Activated CD4-positive, alpha-beta T cell treated with anti-CD3 and anti-CD28 coated beads for 36 hours (primary cell): ENCODE data around the gene AVPR1B. TPM values are rescaled to one million over a fixed set of nuclear protein-coding genes. Genes with fewer than 3 reads are reported as not detected.
"Not testable (repeated sequence)": the region's sequence is repeated elsewhere in the genome, so short reads cannot be mapped to it uniquely, and the experiment has no call there.

ENCODE experiments used
- ATAC-seq: fragments of 200-7000 bp; cut with Tn5 transposase; one replicate; pipeline ENCODE4 v1.10.0; 2021; ENCODE audit warnings: mild to moderate bottlenecking, moderate library complexity
- CTCF ChIA-PET: fragments of 350-600 bp; sonication (Branson Sonifier 250); formaldehyde crosslinking; loops from one replicate; lab custom pipeline; 2021; ENCODE audit warnings: antibody characterized with exemption; lab: Charles Lee
- POLR2A ChIA-PET: fragments of 350-600 bp; sonication (Branson Sonifier 250); formaldehyde crosslinking; loops from one replicate; lab custom pipeline; 2021; ENCODE audit warnings: antibody characterized with exemption, inconsistent platforms; lab: Charles Lee
- DNase-seq: peaks from one replicate; pipeline ENCODE4 v3.0.0-alpha.2; 2020
- H3K27ac Mint-ChIP-seq: one replicate; pipeline ENCODE4 v1.8.0; 2021; ENCODE audit warnings: mixed read lengths
- H3K27me3 Mint-ChIP-seq: one replicate; pipeline ENCODE4 v1.8.0; 2021; ENCODE audit warnings: mixed read lengths
- H3K36me3 Mint-ChIP-seq: one replicate; pipeline ENCODE4 v1.8.0; 2021; ENCODE audit warnings: low read depth, mixed read lengths
- H3K4me1 Mint-ChIP-seq: one replicate; pipeline ENCODE4 v1.8.0; 2021; ENCODE audit warnings: mixed read lengths
- H3K4me3 Mint-ChIP-seq: one replicate; pipeline ENCODE4 v1.8.0; 2021; ENCODE audit warnings: mild to moderate bottlenecking, moderate library complexity, mixed read lengths
- H3K9me3 Mint-ChIP-seq: one replicate; pipeline ENCODE4 v1.8.0; 2021; ENCODE audit warnings: low read depth, mixed read lengths
- intact Hi-C, 2 experiments: fragments of 100-400 bp; cut with DNase I in 1 of 2; cut with micrococcal nuclease in 1 of 2; formaldehyde crosslinking; loops; one replicate each; pipeline versions ENCODE4 v1.14.2 to v1.15.1; 2022 to 2024; cut with DNase I, micrococcal nuclease
- total RNA-seq, 2 experiments: library from RNA; stranded (reverse); gene quantifications; one replicate each; pipeline ENCODE4 v1.2.3, GENCODE V29; 2021

Gene AVPR1B
- total RNA-seq, 2 experiments from 2014 or later: not detected

GRCh38 chr1:206064001-206064400 is 53.2 kb downstream of the AVPR1B start:
- H3K36me3 Mint-ChIP-seq, CTCF ChIA-PET, POLR2A ChIA-PET, H3K27me3 Mint-ChIP-seq, ATAC-seq, DNase-seq, H3K9me3 Mint-ChIP-seq, H3K27ac Mint-ChIP-seq, H3K4me3 Mint-ChIP-seq, intact Hi-C loops: not testable (repeated sequence)
- H3K4me1 Mint-ChIP-seq: peaks cover 10% of the 10 kb centered on the region

GRCh38 chr1:206062464-206062863 is 54.7 kb downstream of the AVPR1B start:
- ATAC-seq (no peak), DNase-seq (no peak)
- intact Hi-C loops: no loop called here
- Mint-ChIP-seq H3K27me3 (peaks cover 3% of the 10 kb centered on the region), H3K27ac (no peak overlapping the region), H3K36me3 (no peaks in the 10 kb centered on the region), H3K4me1 (peaks cover 8% of the 10 kb centered on the region), H3K9me3 (peaks cover 4% of the 10 kb centered on the region), H3K4me3 (no peak overlapping the region)
- ChIA-PET CTCF (interaction anchor here (0.6 kb wide), 2 partner anchors 28 to 48 kb away, joined by 3 read pairs; no protein-coding TSS in a partner anchor), POLR2A (no interaction called here)

- ChIA-PET CTCF (interaction anchor here (0.9 kb wide), 1 partner anchor 26 kb away, joined by 3 read pairs; no protein-coding TSS in a partner anchor), POLR2A (no interaction called here)
- no peak overlapping the region for H3K4me3 Mint-ChIP-seq
- ATAC-seq: no peak
- no peaks in the 10 kb centered on the region for H3K36me3 Mint-ChIP-seq
- peaks cover 4% of the 10 kb centered on the region for H3K9me3 Mint-ChIP-seq
- H3K27ac Mint-ChIP-seq: no peak overlapping the region
- H3K27me3 Mint-ChIP-seq: peaks cover 3% of the 10 kb centered on the region
- DNase-seq: no peak
- H3K4me1 Mint-ChIP-seq: no peaks in the 10 kb centered on the region
- intact Hi-C loops: no loop called here
These were observed 56.3 kb downstream of the AVPR1B start for GRCh38 chr1:206060844-206061243.

Other genes with a start within 250 kb of the AVPR1B start
- gene SLC26A9, start 173.9 kb downstream of the AVPR1B start, total RNA-seq: not detected
- not detected for gene RAB7B, start 114.0 kb downstream of the AVPR1B start, total RNA-seq
- gene CTSE, start 93.5 kb downstream of the AVPR1B start, total RNA-seq: not detected
- gene RHEX, start 64.2 kb downstream of the AVPR1B start, total RNA-seq: not detected
- 10 to 100 TPM; 34.8 to 42.2 TPM for gene FAM72A, start 85.5 kb upstream of the AVPR1B start, total RNA-seq
- gene SRGAP2, start 86.2 kb upstream of the AVPR1B start, total RNA-seq: 10 to 100 TPM; 42.1 to 69.0 TPM